ENCODE results near the gene HLA-DMA.

HLA-DMA gene

GRCh38 chr6:32979720-32980487 lies 27.0 kb upstream of the HLA-DMA start:
- Mint-ChIP-seq H3K4me1 (ENCODE audit: low read depth) (peaks cover 51% of the 10 kb centered on the region), H3K27ac (peak overlapping the region; percentile 46), H3K9me3 (ENCODE audit: low read depth) (no peaks in the 10 kb centered on the region), H3K36me3 (peaks cover 14% of the 10 kb centered on the region), H3K27me3 (no peaks in the 10 kb centered on the region), H3K4me3 (no peak overlapping the region)

GRCh38 chr6:32977953-32978324 lies 25.0 kb upstream of the HLA-DMA start:
- Mint-ChIP-seq H3K27me3 (no peaks in the 10 kb centered on the region), H3K9me3 (ENCODE audit: low read depth) (no peaks in the 10 kb centered on the region), H3K27ac (peak overlapping the region; percentile 34), H3K4me3 (peak overlapping the region; percentile 42), H3K36me3 (peaks cover 27% of the 10 kb centered on the region), H3K4me1 (ENCODE audit: low read depth) (peaks cover 39% of the 10 kb centered on the region)

GRCh38 chr6:32977272-32977952 lies 24.5 kb upstream of the HLA-DMA start:
- H3K36me3 Mint-ChIP-seq: peaks cover 28% of the 10 kb centered on the region
- H3K27me3 Mint-ChIP-seq: no peaks in the 10 kb centered on the region
- peak overlapping the region; percentile 42 for H3K4me3 Mint-ChIP-seq
- peaks cover 39% of the 10 kb centered on the region for H3K4me1 Mint-ChIP-seq (ENCODE audit: low read depth)
- peak overlapping the region; percentile 82 for H3K27ac Mint-ChIP-seq
- no peaks in the 10 kb centered on the region for H3K9me3 Mint-ChIP-seq (ENCODE audit: low read depth)

- Mint-ChIP-seq H3K4me3 (peak overlapping the region; percentile 95), H3K9me3 (ENCODE audit: low read depth) (no peaks in the 10 kb centered on the region), H3K36me3 (peaks cover 28% of the 10 kb centered on the region), H3K27me3 (no peaks in the 10 kb centered on the region), H3K4me1 (ENCODE audit: low read depth) (peaks cover 39% of the 10 kb centered on the region), H3K27ac (peak overlapping the region; percentile 82)
These were observed 23.6 kb upstream of the HLA-DMA start for GRCh38 chr6:32976334-32977069.

- H3K9me3 Mint-ChIP-seq (ENCODE audit: low read depth): no peaks in the 10 kb centered on the region
- peak overlapping the region; percentile 95 for H3K4me3 Mint-ChIP-seq
- H3K36me3 Mint-ChIP-seq: peaks cover 31% of the 10 kb centered on the region
- H3K27ac Mint-ChIP-seq: peak overlapping the region; percentile 82
- H3K4me1 Mint-ChIP-seq (ENCODE audit: low read depth): peaks cover 39% of the 10 kb centered on the region
- H3K27me3 Mint-ChIP-seq: no peaks in the 10 kb centered on the region
These were observed 23.0 kb upstream of the HLA-DMA start for GRCh38 chr6:32975886-32976285.

- Mint-ChIP-seq H3K36me3 (peaks cover 31% of the 10 kb centered on the region), H3K27ac (peak overlapping the region; percentile 82), H3K9me3 (ENCODE audit: low read depth) (no peaks in the 10 kb centered on the region), H3K4me3 (peak overlapping the region; percentile 95), H3K4me1 (ENCODE audit: low read depth) (peaks cover 35% of the 10 kb centered on the region), H3K27me3 (no peaks in the 10 kb centered on the region)
These were observed 21.8 kb upstream of the HLA-DMA start for GRCh38 chr6:32974541-32975308.

GRCh38 chr6:32974016-32974333 lies 21.1 kb upstream of the HLA-DMA start:
- Mint-ChIP-seq H3K36me3 (peaks cover 31% of the 10 kb centered on the region), H3K27me3 (no peaks in the 10 kb centered on the region), H3K4me3 (peak overlapping the region; percentile 95), H3K27ac (peak overlapping the region; percentile 100), H3K4me1 (ENCODE audit: low read depth) (peaks cover 35% of the 10 kb centered on the region), H3K9me3 (ENCODE audit: low read depth) (no peaks in the 10 kb centered on the region)

GRCh38 chr6:32973144-32974015 lies 20.5 kb upstream of the HLA-DMA start:
- Mint-ChIP-seq H3K4me3 (peak overlapping the region; percentile 95), H3K9me3 (ENCODE audit: low read depth) (no peaks in the 10 kb centered on the region), H3K27me3 (no peaks in the 10 kb centered on the region), H3K27ac (peak overlapping the region; percentile 100), H3K36me3 (peaks cover 31% of the 10 kb centered on the region), H3K4me1 (ENCODE audit: low read depth) (peaks cover 31% of the 10 kb centered on the region)

- no peaks in the 10 kb centered on the region for H3K27me3 Mint-ChIP-seq
- peaks cover 31% of the 10 kb centered on the region for H3K36me3 Mint-ChIP-seq
- peaks cover 26% of the 10 kb centered on the region for H3K4me1 Mint-ChIP-seq (ENCODE audit: low read depth)
These were observed 19.7 kb upstream of the HLA-DMA start for GRCh38 chr6:32972353-32973143.

GRCh38 chr6:32971581-32972352 lies 18.9 kb upstream of the HLA-DMA start:
- Mint-ChIP-seq H3K27ac (peak overlapping the region; percentile 100), H3K4me1 (ENCODE audit: low read depth) (peaks cover 27% of the 10 kb centered on the region), H3K27me3 (no peaks in the 10 kb centered on the region), H3K36me3 (peaks cover 29% of the 10 kb centered on the region), H3K9me3 (ENCODE audit: low read depth) (no peaks in the 10 kb centered on the region), H3K4me3 (peak overlapping the region; percentile 95)

More at GRCh38 chr6:32972353-32973143, 19.7 kb upstream of the HLA-DMA start:
- Mint-ChIP-seq H3K27ac (peak overlapping the region; percentile 100), H3K4me3 (peak overlapping the region; percentile 95), H3K9me3 (ENCODE audit: low read depth) (no peaks in the 10 kb centered on the region)

- H3K27me3 Mint-ChIP-seq: no peaks in the 10 kb centered on the region
- peak overlapping the region; percentile 100 for H3K27ac Mint-ChIP-seq
- peaks cover 25% of the 10 kb centered on the region for H3K36me3 Mint-ChIP-seq
- H3K9me3 Mint-ChIP-seq (ENCODE audit: low read depth): no peaks in the 10 kb centered on the region
- peak overlapping the region; percentile 95 for H3K4me3 Mint-ChIP-seq
- peaks cover 27% of the 10 kb centered on the region for H3K4me1 Mint-ChIP-seq (ENCODE audit: low read depth)
These were observed 18.3 kb upstream of the HLA-DMA start for GRCh38 chr6:32971242-32971580.

- no peaks in the 10 kb centered on the region for H3K27me3 Mint-ChIP-seq
- H3K36me3 Mint-ChIP-seq: peaks cover 20% of the 10 kb centered on the region
- peaks cover 27% of the 10 kb centered on the region for H3K4me1 Mint-ChIP-seq (ENCODE audit: low read depth)
- H3K27ac Mint-ChIP-seq: peak overlapping the region; percentile 100
- H3K4me3 Mint-ChIP-seq: peak overlapping the region; percentile 98
- H3K9me3 Mint-ChIP-seq (ENCODE audit: low read depth): no peaks in the 10 kb centered on the region
These were observed 17.7 kb upstream of the HLA-DMA start for GRCh38 chr6:32970413-32971241.

All from activated naive CD8-positive, alpha-beta T cell (primary cell).